Kidney tubule cell (primary cell): ENCODE data around the gene GTF2F1.
A peak's percentile ranks its signal among the peaks of the same experiment; 100 is the strongest.
"Not testable (repeated sequence)": the region's sequence is repeated elsewhere in the genome, so short reads cannot be mapped to it uniquely, and the experiment has no call there.

ENCODE experiments used
- DNase-seq: peaks from one replicate; pipeline ENCODE4 v3.0.0-alpha.2; 2018; ENCODE audit warnings: low spot score

The GTF2F1 gene, protein sequence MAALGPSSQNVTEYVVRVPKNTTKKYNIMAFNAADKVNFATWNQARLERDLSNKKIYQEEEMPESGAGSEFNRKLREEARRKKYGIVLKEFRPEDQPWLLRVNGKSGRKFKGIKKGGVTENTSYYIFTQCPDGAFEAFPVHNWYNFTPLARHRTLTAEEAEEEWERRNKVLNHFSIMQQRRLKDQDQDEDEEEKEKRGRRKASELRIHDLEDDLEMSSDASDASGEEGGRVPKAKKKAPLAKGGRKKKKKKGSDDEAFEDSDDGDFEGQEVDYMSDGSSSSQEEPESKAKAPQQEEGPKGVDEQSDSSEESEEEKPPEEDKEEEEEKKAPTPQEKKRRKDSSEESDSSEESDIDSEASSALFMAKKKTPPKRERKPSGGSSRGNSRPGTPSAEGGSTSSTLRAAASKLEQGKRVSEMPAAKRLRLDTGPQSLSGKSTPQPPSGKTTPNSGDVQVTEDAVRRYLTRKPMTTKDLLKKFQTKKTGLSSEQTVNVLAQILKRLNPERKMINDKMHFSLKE

DNA sequence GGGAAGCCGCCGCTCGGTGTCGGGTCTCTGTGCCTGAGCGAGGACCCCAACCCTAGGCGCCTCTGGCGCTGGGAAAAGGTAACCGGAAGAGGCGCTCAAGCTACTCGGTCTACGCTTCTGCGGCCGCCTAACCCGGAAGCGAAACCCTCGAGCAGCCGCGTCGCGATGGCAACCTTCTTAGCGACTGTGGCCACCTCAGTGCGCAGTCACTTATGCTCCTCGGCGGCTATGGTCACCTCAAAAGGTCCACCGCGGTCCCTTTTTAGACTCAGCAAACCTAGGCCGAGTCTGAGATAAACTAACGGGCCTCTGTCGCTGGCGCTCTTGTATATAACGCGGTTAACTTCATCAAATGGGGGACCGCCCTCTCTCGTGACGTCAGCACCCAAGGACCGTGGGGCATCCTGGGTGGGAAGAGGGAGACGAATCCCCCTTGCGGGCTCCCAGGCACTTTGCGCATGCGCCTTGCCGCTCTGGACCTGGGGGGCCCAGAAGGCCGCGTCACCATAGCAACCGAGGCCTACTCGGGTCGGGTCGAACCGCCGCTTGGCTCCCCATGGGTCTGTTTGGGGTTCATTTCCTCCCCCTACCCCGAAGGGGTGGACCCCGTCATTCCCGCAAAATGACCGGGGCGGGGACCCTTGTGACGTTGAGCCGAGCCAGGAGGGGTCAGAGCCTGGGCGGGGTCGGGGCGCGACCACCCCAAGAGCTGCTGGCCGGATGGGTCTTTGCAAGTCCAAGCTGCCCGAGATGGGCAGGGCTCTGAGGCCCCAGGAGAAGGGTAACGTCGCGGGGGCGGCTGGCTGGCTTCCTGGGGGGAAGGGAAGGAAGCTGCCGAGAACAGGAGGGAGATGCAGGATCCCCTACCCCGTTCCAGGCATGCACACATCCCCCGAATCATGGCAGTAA is at the start of gene GTF2F1:
Gene GTF2F1 (minus strand): TSS at position 91 of the 909 bp plus-strand sequence. CDS start 169 bp downstream, outside the sequence.
- peak; percentile 94 for DNase-seq

DNA sequence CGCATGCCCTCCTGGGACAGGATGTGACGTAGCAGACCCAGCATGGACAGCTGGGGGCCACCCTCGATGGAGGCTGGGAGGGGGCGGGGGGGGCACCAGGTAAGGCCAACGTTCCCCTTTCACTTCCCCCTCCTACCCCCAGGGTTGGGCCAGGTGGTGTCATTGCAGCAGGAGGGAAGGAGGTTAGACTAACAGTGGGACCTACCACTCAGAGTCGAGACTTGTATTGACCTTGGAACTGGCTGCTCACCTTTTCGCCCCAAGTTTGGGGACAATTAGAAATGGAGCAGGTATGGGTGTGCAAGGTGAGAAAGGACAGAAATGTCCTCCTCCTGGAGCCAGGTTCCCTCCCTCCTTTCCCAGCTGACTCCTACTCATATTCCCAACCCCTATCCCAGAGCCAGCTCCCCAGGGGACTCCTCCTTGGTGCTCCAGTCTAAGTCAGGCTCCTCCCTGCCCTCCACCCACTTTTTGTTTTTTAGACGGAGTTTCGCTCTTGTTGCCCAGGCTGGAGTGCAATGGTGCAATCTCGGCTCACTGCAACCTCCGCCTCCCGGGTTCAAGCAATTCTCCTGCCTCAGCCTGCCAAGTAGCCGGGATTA is 49.2 kb upstream of the GTF2F1 start:
- DNase-seq: no peak

GRCh38 chr19:6440905-6441304 is 47.9 kb upstream of the GTF2F1 start:
- no peak for DNase-seq

- DNase-seq: no peak
Observed at GRCh38 chr19:6439743-6440142, 46.8 kb upstream of the GTF2F1 start.

GRCh38 chr19:6433663-6434062 is 40.7 kb upstream of the GTF2F1 start, which contains the start of gene SLC25A41:
Gene SLC25A41, minus strand, starts transcription at chr19:6433763. Its CDS starts 70 bp downstream, at chr19:6433693.
- no peak for DNase-seq

DNA sequence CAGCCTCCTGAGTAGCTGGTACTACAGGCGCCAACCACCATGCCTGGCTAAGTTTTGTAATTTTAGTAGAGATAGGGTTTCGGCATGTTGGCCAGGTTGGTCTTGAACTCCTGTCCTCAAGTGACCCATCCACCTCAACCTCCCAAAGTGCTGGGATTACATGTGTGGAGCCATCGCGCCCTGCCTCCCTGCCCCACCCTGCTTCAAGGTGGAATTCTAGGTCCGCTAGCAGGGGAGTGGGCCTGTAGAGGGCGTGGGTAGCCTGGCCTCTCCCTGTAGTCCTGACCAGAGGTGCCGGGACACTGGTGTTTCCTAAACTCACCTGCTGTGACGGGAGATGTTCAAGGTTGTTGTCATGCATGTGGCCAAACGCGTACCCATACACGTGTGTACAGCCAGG is 40.2 kb upstream of the GTF2F1 start:
- DNase-seq: no peak

DNA sequence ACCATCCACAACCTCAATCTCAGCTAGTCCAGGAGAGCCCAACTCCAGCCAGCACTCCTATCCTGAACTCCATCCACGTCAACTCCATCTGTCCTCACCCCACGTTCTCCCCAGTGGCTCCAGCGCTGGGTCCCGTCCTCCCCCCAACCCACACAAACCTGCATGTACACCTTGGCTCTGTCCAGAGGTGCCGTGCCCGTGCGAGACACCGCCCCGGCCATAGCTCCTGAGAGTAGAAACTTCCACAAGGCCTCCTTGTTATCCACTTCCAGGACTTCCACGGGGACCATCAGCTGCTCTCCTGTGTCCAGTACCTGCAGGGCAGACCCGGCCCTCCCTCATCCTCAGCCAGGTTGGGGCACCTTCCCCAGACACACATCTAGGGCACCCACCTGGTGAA is 38.9 kb upstream of the GTF2F1 start:
- DNase-seq: no peak

DNA sequence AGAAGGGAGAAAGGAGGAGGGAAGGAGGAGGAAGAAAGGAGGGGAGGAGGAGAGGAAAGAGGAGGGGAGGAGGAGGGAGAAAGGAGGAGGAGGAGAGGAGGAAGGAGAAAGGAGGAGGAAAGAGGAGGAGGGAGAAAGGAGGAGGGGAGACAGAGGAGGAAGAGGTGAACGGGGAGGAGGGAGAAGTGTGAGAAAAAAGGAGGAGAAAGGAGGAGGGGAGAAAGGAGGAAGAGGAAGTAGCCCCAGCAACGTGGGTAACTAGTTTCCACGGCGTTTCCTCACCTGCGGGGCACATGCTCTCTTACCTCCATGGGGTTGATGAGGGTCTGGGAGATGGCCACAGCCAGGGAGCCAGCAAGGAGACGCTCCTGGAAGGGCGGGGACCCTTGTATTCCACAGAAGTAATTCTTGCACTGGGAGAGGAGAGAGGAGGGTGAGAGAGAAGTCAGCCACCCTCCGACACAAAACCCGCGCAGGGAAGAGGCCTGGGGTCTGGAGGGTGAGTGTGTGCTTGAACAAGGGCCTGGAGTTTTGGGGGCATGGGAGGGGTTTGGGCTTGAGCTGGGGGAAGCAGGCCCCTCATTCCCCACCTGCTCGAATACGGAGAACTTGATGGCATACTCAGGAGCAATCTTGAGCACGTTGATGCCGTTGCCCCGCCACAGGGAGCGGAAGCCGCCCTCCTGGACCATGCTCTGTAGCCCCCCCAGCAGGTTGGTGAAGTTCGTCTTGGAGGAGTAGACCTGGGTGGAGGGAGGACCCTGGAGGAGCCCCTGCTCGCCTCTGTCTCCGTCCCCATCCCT is 36.7 kb upstream of the GTF2F1 start:
- DNase-seq: no peak

- DNase-seq: not testable (repeated sequence)
Observed at GRCh38 chr19:6428692-6429418, 35.9 kb upstream of the GTF2F1 start.

- no peak for DNase-seq
Observed at GRCh38 chr19:6427131-6427530, 34.2 kb upstream of the GTF2F1 start.

DNA sequence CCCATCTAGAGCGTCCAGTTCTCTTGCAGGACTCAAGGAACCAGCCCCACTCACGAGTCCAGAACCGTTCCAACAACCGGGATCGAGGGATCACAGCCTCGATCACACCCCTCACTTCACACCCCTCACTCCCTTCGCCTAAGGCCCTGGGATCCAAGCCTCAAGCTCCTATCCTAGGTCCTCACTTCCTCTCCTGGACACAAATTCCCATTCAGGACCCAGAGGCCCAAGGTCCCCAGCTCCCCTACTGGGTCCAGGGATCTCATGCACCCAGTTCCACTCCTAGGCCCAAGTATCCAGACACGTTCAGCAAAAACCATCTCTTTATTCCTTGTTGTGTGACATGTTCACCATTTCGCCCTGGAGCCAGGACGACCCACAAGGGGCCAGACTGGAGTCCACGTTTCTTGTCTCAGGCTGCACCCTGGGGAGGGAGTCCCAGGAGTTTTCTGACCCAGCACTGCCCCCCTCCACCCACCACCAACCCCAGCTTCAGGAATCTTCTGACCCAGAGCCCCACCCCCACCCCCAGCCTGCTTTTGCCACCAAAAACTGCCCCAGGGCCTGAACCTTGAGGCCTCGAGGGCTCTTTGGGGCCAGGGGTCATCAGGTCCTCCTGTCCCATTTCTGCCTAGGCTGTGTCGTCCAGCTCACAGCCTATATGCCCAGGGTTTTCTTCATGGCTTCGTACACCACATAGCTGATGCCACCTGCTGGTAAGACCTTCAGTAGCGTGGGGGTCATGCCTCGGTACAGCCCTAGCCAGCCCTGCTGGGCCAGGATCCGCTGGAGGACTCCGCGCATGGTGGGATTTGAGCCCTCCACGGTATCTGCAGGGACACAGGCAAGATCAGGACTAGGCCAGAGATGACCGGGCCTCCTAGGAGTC is 33.0 kb upstream of the GTF2F1 start:
- DNase-seq: no peak

DNA sequence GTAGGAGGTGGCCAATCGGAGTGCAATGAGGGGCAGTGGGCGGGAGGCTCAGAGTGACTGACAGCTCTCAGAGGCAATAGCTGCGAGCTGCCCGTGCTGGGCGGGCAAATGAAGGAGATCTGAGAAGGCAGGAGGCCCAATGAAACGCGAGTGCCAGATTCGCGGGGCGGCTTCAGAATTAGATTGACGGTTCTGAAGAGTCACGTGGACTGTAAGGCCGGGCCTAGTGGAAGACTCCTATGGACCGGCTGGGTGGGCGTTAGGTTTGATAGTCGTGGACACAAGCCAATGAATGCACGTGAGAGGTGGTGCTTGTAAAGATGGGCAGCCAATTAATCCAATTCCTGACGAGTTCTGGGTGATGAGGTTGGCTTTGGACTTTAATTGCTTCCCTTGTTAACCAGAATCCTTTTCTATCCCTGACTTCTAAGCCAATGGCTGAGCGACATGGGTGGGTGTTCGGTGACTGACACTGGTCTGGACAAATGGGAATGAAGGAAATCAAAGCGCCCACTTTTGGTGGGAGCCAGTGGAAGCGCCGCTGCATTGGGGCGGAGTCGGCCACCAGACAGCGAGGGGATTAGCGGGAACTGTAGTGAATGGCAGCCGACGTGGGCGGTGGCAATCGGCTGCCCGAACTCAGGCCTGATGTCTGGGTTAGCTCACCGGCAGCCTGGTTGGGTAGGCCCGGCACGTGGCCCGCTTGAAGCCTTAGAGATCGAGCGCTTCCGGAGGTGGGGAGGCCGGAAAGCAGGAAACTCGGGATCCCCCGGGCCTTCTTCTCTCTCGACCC is 32.2 kb upstream of the GTF2F1 start:
- DNase-seq: peak; percentile 100

- DNase-seq: no peak
Observed at GRCh38 chr19:6424195-6424938, 31.4 kb upstream of the GTF2F1 start, which contains the start of gene KHSRP. Gene KHSRP, minus strand, starts transcription at chr19:6424811. Its CDS starts 110 bp downstream, at chr19:6424701.

- DNase-seq: peak; percentile 50
Observed at GRCh38 chr19:6423499-6424194, 30.7 kb upstream of the GTF2F1 start.

GRCh38 chr19:6421075-6422014 is 28.4 kb upstream of the GTF2F1 start:
- no peak for DNase-seq

GRCh38 chr19:6418562-6418932 is 25.6 kb upstream of the GTF2F1 start:
- no peak for DNase-seq
